HCT116 (cell line): Measurements from ENCODE around the gene TRPV4. TPM values are rescaled to one million over a fixed set of nuclear protein-coding genes. Genes with fewer than 3 reads are reported as not detected.

ENCODE experiments used
- ATAC-seq: fragments of 200-7000 bp; cut with Tn5 transposase; 2 replicates; pipeline ENCODE4 v1.9.1; 2020; ENCODE audit warnings: mild to moderate bottlenecking, moderate library complexity
- BruUV-seq: library from RNA; stranded (reverse); fragments of 400-500 nt; replicated peaks from 2 replicates; lab custom pipeline; 2021; lab: Mats Ljungman, UMichigan
- CTCF ChIA-PET: fragments of 300-600 bp; sonication (Branson Sonifier 250); formaldehyde crosslinking; loops from one replicate; lab custom pipeline; 2021; ENCODE audit warnings: antibody characterized with exemption; lab: Charles Lee
- POLR2A ChIA-PET: fragments of 300-600, 350-600 bp; sonication (Branson Sonifier 250); formaldehyde crosslinking; loops from one replicate; lab custom pipeline; 2021; ENCODE audit warnings: antibody characterized with exemption; lab: Charles Lee
- RAD21 ChIA-PET, 2 experiments: fragments of 300-600 bp; sonication (Branson Sonifier 250); formaldehyde crosslinking; loops; one replicate each; lab custom pipeline; 2023; ENCODE audit warnings: low total read pairs in 2 of 2; ENCODE audit not compliant: uncharacterized antibody in 2 of 2, unreplicated experiment in 2 of 2, low non-redundant PET in 1 of 2; lab: Charles Lee
- DNase-seq: peaks from one replicate; pipeline ENCODE4 v3.0.0-alpha.2; 2010; ENCODE audit warnings: low read depth, low spot score
- H2AFZ ChIP-seq: fragments of 200-600 bp; shearing (Covaris generic), sonication (generic); 2 replicates; pipeline ENCODE4 v1.6.1; 2017; ENCODE audit warnings: low read depth, mixed run types, mixed read lengths, antibody characterized with exemption, low read length; ENCODE audit not compliant: poor library complexity, severe bottlenecking
- H3K27ac ChIP-seq: 2 replicates; pipeline ENCODE4 v1.5.1; 2012; ENCODE audit warnings: low read depth, low read length
- H3K27me3 ChIP-seq: fragments of 200-600 bp; sonication (generic); 2 replicates; pipeline ENCODE4 v1.6.1; 2016; ENCODE audit warnings: mixed run types, low read length, mixed read lengths; ENCODE audit not compliant: insufficient read depth
- H3K36me3 ChIP-seq, 2 experiments: fragments of 200-500 bp in 1 of 2; fragments of 200-600 bp in 1 of 2; sonication (Bioruptor generic) in 1 of 2; sonication (generic) in 1 of 2; 2 replicates each; pipeline versions ENCODE4 v1.5.1 to v1.6.1; 2014 to 2016; ENCODE audit warnings: low read length in 2 of 2, inconsistent platforms in 1 of 2, mixed read lengths in 1 of 2, mixed run types in 1 of 2; ENCODE audit not compliant: insufficient read depth in 2 of 2, control insufficient read depth in 1 of 2
- H3K4me1 ChIP-seq, 2 experiments: fragments of 200-600 bp in 1 of 2; sonication (generic) in 1 of 2; 2 replicates each; pipeline versions ENCODE4 v1.5.1 to v1.6.1; 2012 to 2017; ENCODE audit warnings: low read length in 2 of 2, inconsistent platforms in 1 of 2, mild to moderate bottlenecking in 1 of 2, mixed read lengths in 1 of 2, mixed run types in 1 of 2, moderate library complexity in 1 of 2; ENCODE audit not compliant: insufficient read depth in 2 of 2, control insufficient read depth in 1 of 2
- H3K4me2 ChIP-seq: fragments of 200-600 bp; sonication (generic); 2 replicates; pipeline ENCODE4 v1.6.1; 2017; ENCODE audit warnings: mixed run types, low read length, mixed read lengths
- H3K4me3 ChIP-seq, 2 experiments: fragments of 200-600 bp in 1 of 2; sonication (generic) in 1 of 2; replicated peaks in 1 of 2; 2 replicates each; pipeline ENCODE4 v1.5.1; 2011 to 2016; ENCODE audit warnings: low read length in 2 of 2, control low read depth in 1 of 2, low read depth in 1 of 2, mild to moderate bottlenecking in 1 of 2, mixed read lengths in 1 of 2, mixed run types in 1 of 2
- H3K79me2 ChIP-seq: fragments of 200-600 bp; sonication (generic); 2 replicates; pipeline ENCODE4 v1.6.1; 2017; ENCODE audit warnings: mild to moderate bottlenecking, mixed run types, low read length, moderate library complexity, mixed read lengths; ENCODE audit not compliant: insufficient read depth
- H3K9ac ChIP-seq: fragments of 200-600 bp; sonication (generic); 2 replicates; pipeline ENCODE4 v1.6.1; 2016; ENCODE audit warnings: low read length, mixed read lengths
- H3K9me2 ChIP-seq: fragments of 200-600 bp; sonication (generic), shearing (Covaris generic); 2 replicates; pipeline ENCODE4 v1.6.1; 2017; ENCODE audit warnings: mixed run types, mild to moderate bottlenecking, moderate library complexity; ENCODE audit not compliant: insufficient read depth
- H3K9me3 ChIP-seq, 2 experiments: fragments of 200-500 bp in 1 of 2; fragments of 200-600 bp in 1 of 2; sonication (Bioruptor generic) in 1 of 2; sonication (generic) in 1 of 2; 2 replicates each; pipeline ENCODE4 v1.6.1; 2014 to 2017; ENCODE audit warnings: low read length in 2 of 2, mixed read lengths in 2 of 2, inconsistent platforms in 1 of 2, low read depth in 1 of 2, mild to moderate bottlenecking in 1 of 2, mixed run types in 1 of 2, moderate library complexity in 1 of 2; ENCODE audit not compliant: control insufficient read depth in 1 of 2, insufficient read depth in 1 of 2
- H4K20me1 ChIP-seq: fragments of 200-600 bp; sonication (generic), shearing (Covaris generic); 2 replicates; pipeline ENCODE4 v1.6.1; 2017; ENCODE audit warnings: mixed run types, mild to moderate bottlenecking, moderate library complexity; ENCODE audit not compliant: insufficient read depth
- EGR1 ChIP-seq: IDR thresholded peaks from 2 replicates; pipeline ENCODE4 v1.6.1; 2012; ENCODE audit warnings: low read depth
- ELF1 ChIP-seq: IDR thresholded peaks from 2 replicates; pipeline ENCODE4 v1.6.1; 2012; ENCODE audit warnings: low read depth, borderline replicate concordance
- EZH2 ChIP-seq: fragments of 200-600 bp; sonication (generic); IDR thresholded peaks from 2 replicates; pipeline ENCODE4 v1.6.1; 2017; ENCODE audit warnings: antibody characterized with exemption, mixed run types
- EZH2phosphoT487 ChIP-seq: fragments of 200-600 bp; IDR thresholded peaks from 2 replicates; pipeline ENCODE4 v1.6.1; 2018; ENCODE audit warnings: antibody characterized with exemption, borderline replicate concordance
- FOSL1 ChIP-seq: IDR thresholded peaks from 2 replicates; pipeline ENCODE4 v1.6.1; 2012; ENCODE audit warnings: low read depth
- JUND ChIP-seq: IDR thresholded peaks from 2 replicates; pipeline ENCODE4 v1.6.1; 2012
- POLR2A ChIP-seq: IDR thresholded peaks from 2 replicates; pipeline ENCODE4 v1.7.0; 2011; ENCODE audit warnings: borderline replicate concordance; ENCODE audit not compliant: insufficient read depth, insufficient read length; ENCODE audit errors: extremely low read depth
- POLR2AphosphoS5 ChIP-seq: IDR thresholded peaks from 2 replicates; pipeline ENCODE4 v1.6.1; 2011; ENCODE audit warnings: mild to moderate bottlenecking, low read depth, low read length, moderate library complexity
- RAD21 ChIP-seq: IDR thresholded peaks from 2 replicates; pipeline ENCODE4 v1.6.1; 2012; ENCODE audit warnings: low read depth, mild to moderate bottlenecking
- SIN3A ChIP-seq: IDR thresholded peaks from 2 replicates; pipeline ENCODE4 v1.6.1; 2012; ENCODE audit warnings: low read depth
- SP1 ChIP-seq: IDR thresholded peaks from 2 replicates; pipeline ENCODE4 v1.6.1; 2012; ENCODE audit warnings: low read depth
- SRF ChIP-seq: IDR thresholded peaks from 2 replicates; pipeline ENCODE4 v1.6.1; 2012; ENCODE audit warnings: low read depth
- TCF7L2 ChIP-seq: IDR thresholded peaks from 2 replicates; pipeline ENCODE4 v1.7.0; 2011; ENCODE audit warnings: borderline replicate concordance, inconsistent platforms; ENCODE audit not compliant: insufficient read depth, insufficient read length; ENCODE audit errors: extremely low read depth
- YY1 ChIP-seq: IDR thresholded peaks from 2 replicates; pipeline ENCODE4 v1.6.1; 2011; ENCODE audit warnings: low read length, low read depth, moderate library complexity, mild to moderate bottlenecking; ENCODE audit not compliant: insufficient replicate concordance; ENCODE audit errors: extremely low read depth
- intact Hi-C: fragments of 100-400 bp; cut with micrococcal nuclease; formaldehyde crosslinking; loops from 2 replicates; pipeline ENCODE4 v1.10.0; 2022
- total RNA-seq: library from RNA; stranded (reverse); gene quantifications from one replicate; pipeline ENCODE4 v1.2.1, GENCODE V29; 2021; ENCODE audit not compliant: unreplicated experiment
- TF ChIP-seq, protein P1 (sequence below), 3 experiments: fragments of 200-600 bp in 1 of 3; sonication (generic) in 1 of 3; IDR thresholded peaks in 2 of 3; conservative IDR thresholded peaks in 1 of 3; 2 replicates each; pipeline ENCODE4 v1.5.1; 2012 to 2017; ENCODE audit warnings: low read depth in 2 of 3, low read length in 2 of 3, antibody characterized with exemption in 1 of 3, borderline replicate concordance in 1 of 3, control low read depth in 1 of 3, mild to moderate bottlenecking in 1 of 3, mixed read lengths in 1 of 3, mixed run types in 1 of 3, moderate library complexity in 1 of 3; ENCODE audit not compliant: insufficient read depth in 1 of 3
- TF ChIP-seq, protein P2 (sequence below): IDR thresholded peaks from 2 replicates; pipeline ENCODE4 v1.6.1; 2011; ENCODE audit warnings: mild to moderate bottlenecking, low read length, moderate library complexity; ENCODE audit not compliant: insufficient replicate concordance; ENCODE audit errors: extremely low read depth
- TF ChIP-seq, protein P3 (sequence below): IDR thresholded peaks from 2 replicates; pipeline ENCODE4 v1.6.1; 2012

TRPV4 gene
- total RNA-seq, 1 experiment from 2014 or later, result 0.54 TPM

DNA sequence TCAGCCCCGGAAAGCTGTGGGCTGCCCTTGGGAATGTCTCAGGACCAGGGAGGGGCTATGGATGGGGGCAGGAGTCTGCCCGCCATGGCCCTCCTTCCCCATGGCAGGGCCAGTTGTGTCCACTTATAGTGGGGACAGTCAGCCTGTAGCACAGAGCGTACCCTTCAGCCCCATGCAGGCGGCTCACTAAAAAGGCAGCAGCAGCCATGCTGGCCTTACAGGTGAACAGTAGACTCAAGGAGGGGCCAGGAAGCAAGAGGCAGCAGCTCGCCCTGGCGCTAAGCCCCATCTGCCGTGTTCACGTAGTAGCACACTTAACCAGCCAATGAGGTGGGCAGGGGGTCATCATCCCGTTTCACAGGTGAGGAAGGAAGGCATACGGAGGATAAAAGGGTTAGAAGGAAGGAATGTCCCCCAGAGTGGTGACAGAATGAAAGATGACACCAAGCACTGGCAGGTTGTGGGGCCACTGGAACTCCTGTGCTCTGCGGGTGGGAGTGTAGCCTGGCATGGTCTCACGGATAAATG, 66.9 kb downstream of the TRPV4 start:
- intact Hi-C loops, result no loop called here
- Histone ChIP-seq H3K4me3 (no peak overlapping the region), H3K9me2 (no peaks in the 10 kb centered on the region), H2AFZ (no peak overlapping the region), H3K4me1 (peaks cover 0 to 12% of the 10 kb centered on the region in 2 experiments; a peak in 2 of 4 replicates), H3K9me3 (no peaks in the 10 kb centered on the region; a peak in 1 of 4 replicates), H3K9ac (no peak overlapping the region), H3K27ac (no peak overlapping the region), H3K4me2 (no peak overlapping the region), H4K20me1 (no peaks in the 10 kb centered on the region), H3K27me3 (no peaks in the 10 kb centered on the region), H3K79me2 (no peaks in the 10 kb centered on the region; the same call in 1 of the 2 replicates), H3K36me3 (no peaks in the 10 kb centered on the region)
- no TSS peak for BruUV-seq
- ChIA-PET RAD21 (no interaction called here), CTCF (no interaction called here), POLR2A (interaction anchor here (0.6 kb wide), 1 partner anchor 247 kb away, joined by 3 read pairs; no protein-coding TSS in a partner anchor)
- TF ChIP-seq EGR1 (no peak), FOSL1 (no peak), SP1 (no peak)
- TF ChIP-seq, protein P1, sequence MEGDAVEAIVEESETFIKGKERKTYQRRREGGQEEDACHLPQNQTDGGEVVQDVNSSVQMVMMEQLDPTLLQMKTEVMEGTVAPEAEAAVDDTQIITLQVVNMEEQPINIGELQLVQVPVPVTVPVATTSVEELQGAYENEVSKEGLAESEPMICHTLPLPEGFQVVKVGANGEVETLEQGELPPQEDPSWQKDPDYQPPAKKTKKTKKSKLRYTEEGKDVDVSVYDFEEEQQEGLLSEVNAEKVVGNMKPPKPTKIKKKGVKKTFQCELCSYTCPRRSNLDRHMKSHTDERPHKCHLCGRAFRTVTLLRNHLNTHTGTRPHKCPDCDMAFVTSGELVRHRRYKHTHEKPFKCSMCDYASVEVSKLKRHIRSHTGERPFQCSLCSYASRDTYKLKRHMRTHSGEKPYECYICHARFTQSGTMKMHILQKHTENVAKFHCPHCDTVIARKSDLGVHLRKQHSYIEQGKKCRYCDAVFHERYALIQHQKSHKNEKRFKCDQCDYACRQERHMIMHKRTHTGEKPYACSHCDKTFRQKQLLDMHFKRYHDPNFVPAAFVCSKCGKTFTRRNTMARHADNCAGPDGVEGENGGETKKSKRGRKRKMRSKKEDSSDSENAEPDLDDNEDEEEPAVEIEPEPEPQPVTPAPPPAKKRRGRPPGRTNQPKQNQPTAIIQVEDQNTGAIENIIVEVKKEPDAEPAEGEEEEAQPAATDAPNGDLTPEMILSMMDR (IDR thresholded peaks at IDR 0.05 in 2 of 3, conservative IDR thresholded peaks at IDR 0.05 in 1 of 3; ENCODE audit: borderline replicate concordance in 1 of 3, insufficient read depth in 1 of 3, low read depth in 2 of 3, low read length in 2 of 3), result no peak
- DNase-seq (no peak), ATAC-seq (no peak)

DNA sequence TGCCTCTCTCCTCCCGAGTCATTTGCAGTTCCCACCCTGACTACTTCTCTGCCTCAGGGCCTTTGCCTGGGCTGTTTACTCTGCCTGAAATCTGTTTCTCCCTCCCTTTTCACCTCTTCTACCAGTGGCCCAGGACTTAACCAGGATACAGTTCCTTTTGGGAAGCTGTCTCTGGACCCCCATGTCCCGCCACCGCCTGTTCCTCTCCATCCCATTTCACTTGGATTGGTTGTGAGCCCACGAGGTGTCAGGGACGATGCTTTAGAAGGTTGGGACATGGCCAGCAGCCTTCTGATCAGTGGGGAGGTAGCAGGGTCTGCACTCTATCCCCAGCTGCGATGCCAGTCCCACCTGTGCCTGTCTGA, 67.8 kb downstream of the TRPV4 start:
- Histone ChIP-seq H3K9me2 (no peaks in the 10 kb centered on the region), H3K4me2 (no peak overlapping the region), H3K9me3 (no peaks in the 10 kb centered on the region; a peak in 1 of 4 replicates), H3K27ac (no peak overlapping the region), H3K36me3 (no peaks in the 10 kb centered on the region), H3K27me3 (no peaks in the 10 kb centered on the region), H2AFZ (no peak overlapping the region), H4K20me1 (no peaks in the 10 kb centered on the region), H3K4me3 (no peak overlapping the region), H3K79me2 (no peaks in the 10 kb centered on the region), H3K9ac (no peak overlapping the region), H3K4me1 (peaks cover 0 to 12% of the 10 kb centered on the region in 2 experiments; a peak in 2 of 4 replicates)
- CTCF ChIA-PET, result interaction anchor here (1.0 kb wide), 1 partner anchor 10 kb away, joined by 3 read pairs; no protein-coding TSS in a partner anchor
- DNase-seq (no peak), ATAC-seq (no peak)
- BruUV-seq, result no TSS peak
- RAD21 ChIA-PET, result no interaction called here
- POLR2A ChIA-PET, result no interaction called here
- intact Hi-C loops, result no loop called here
- no peak for TF ChIP-seq SP1
- TF ChIP-seq EGR1, result no peak
- no peak for TF ChIP-seq POLR2A
- TF ChIP-seq POLR2AphosphoS5, result no peak
- no peak for TF ChIP-seq SIN3A
- TF ChIP-seq SRF, result no peak
- no peak for TF ChIP-seq RAD21
- TF ChIP-seq EZH2, result no peak
- TF ChIP-seq FOSL1, result no peak
- no peak for TF ChIP-seq ELF1
- TF ChIP-seq, protein P2, sequence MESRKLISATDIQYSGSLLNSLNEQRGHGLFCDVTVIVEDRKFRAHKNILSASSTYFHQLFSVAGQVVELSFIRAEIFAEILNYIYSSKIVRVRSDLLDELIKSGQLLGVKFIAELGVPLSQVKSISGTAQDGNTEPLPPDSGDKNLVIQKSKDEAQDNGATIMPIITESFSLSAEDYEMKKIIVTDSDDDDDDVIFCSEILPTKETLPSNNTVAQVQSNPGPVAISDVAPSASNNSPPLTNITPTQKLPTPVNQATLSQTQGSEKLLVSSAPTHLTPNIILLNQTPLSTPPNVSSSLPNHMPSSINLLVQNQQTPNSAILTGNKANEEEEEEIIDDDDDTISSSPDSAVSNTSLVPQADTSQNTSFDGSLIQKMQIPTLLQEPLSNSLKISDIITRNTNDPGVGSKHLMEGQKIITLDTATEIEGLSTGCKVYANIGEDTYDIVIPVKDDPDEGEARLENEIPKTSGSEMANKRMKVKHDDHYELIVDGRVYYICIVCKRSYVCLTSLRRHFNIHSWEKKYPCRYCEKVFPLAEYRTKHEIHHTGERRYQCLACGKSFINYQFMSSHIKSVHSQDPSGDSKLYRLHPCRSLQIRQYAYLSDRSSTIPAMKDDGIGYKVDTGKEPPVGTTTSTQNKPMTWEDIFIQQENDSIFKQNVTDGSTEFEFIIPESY, result no peak
- TF ChIP-seq JUND, result no peak
- TF ChIP-seq TCF7L2, result no peak
- TF ChIP-seq, protein P3, sequence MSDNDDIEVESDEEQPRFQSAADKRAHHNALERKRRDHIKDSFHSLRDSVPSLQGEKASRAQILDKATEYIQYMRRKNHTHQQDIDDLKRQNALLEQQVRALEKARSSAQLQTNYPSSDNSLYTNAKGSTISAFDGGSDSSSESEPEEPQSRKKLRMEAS, result no peak
- TF ChIP-seq EZH2phosphoT487, result no peak
- no peak for TF ChIP-seq YY1
